Panc1 (cell line): ENCODE results near the gene CTNND2. TPM values are rescaled to one million over a fixed set of nuclear protein-coding genes. Genes with fewer than 3 reads are reported as not detected.

Experiments used
- ATAC-seq: fragments of 200-7000 bp; cut with Tn5 transposase; 2 replicates; pipeline ENCODE4 v1.9.1; 2020; ENCODE audit warnings: mild to moderate bottlenecking, moderate library complexity
- BruUV-seq: library from RNA; stranded (reverse); fragments of 400-500 nt; replicated peaks from 2 replicates; lab custom pipeline; 2021; lab: Mats Ljungman, UMichigan
- CTCF ChIA-PET: fragments of 300-600 bp; sonication (Branson Sonifier 250); formaldehyde crosslinking; loops from one replicate; lab custom pipeline; 2022; ENCODE audit warnings: antibody characterized with exemption; lab: Charles Lee
- POLR2A ChIA-PET: fragments of 300-600 bp; sonication (Branson Sonifier 250); formaldehyde crosslinking; loops from one replicate; lab custom pipeline; 2022; ENCODE audit warnings: antibody characterized with exemption; lab: Charles Lee
- DNase-seq: peaks from one replicate; pipeline ENCODE4 v3.0.0-alpha.2; 2010; ENCODE audit warnings: low read depth, low spot score
- H3K27ac ChIP-seq: 2 replicates; pipeline ENCODE4 v1.5.1; 2011; ENCODE audit warnings: mild to moderate bottlenecking, low read length, inconsistent platforms
- H3K27me3 ChIP-seq: fragments of 200-500 bp; sonication (Bioruptor generic); 2 replicates; pipeline ENCODE4 v1.6.0; 2014; ENCODE audit warnings: low read length, inconsistent platforms; ENCODE audit not compliant: control insufficient read depth, insufficient read depth
- H3K36me3 ChIP-seq: fragments of 200-500 bp; sonication (Bioruptor generic); 2 replicates; pipeline ENCODE4 v1.5.1; 2014; ENCODE audit warnings: inconsistent platforms, mild to moderate bottlenecking, low read length, moderate library complexity; ENCODE audit not compliant: control insufficient read depth, insufficient read depth
- H3K4me1 ChIP-seq: 2 replicates; pipeline ENCODE4 v1.5.1; 2011; ENCODE audit warnings: inconsistent platforms, mild to moderate bottlenecking, low read length, moderate library complexity; ENCODE audit not compliant: control insufficient read depth, insufficient read depth
- H3K4me3 ChIP-seq, 2 experiments: 2 replicates each; pipeline ENCODE4 v1.5.1; 2011 to 2012; ENCODE audit warnings: low read depth in 2 of 2, low read length in 2 of 2, mild to moderate bottlenecking in 2 of 2, inconsistent platforms in 1 of 2, moderate library complexity in 1 of 2
- H3K9me3 ChIP-seq: fragments of 200-500 bp; sonication (Bioruptor generic); 2 replicates; pipeline ENCODE4 v1.5.1; 2014; ENCODE audit warnings: low read depth, mild to moderate bottlenecking, inconsistent platforms, low read length, moderate library complexity; ENCODE audit not compliant: control insufficient read depth, insufficient read depth
- CTCF ChIP-seq: fragments of 450-650 bp; IDR thresholded peaks from 2 replicates; pipeline ENCODE4 v1.5.1; 2017; ENCODE audit warnings: mild to moderate bottlenecking
- POLR2AphosphoS5 ChIP-seq: IDR thresholded peaks from 2 replicates; pipeline ENCODE4 v1.6.1; 2012; ENCODE audit warnings: mild to moderate bottlenecking, low read depth, low read length, moderate library complexity
- REST ChIP-seq, 2 experiments: IDR thresholded peaks; 2 replicates each; pipeline ENCODE4 v1.6.1; 2011 to 2012; ENCODE audit warnings: low read depth in 2 of 2, control low read depth in 1 of 2, low read length in 1 of 2, mild to moderate bottlenecking in 1 of 2, moderate library complexity in 1 of 2; ENCODE audit not compliant: insufficient read depth in 1 of 2
- SIN3A ChIP-seq: IDR thresholded peaks from 2 replicates; pipeline ENCODE4 v1.6.1; 2012; ENCODE audit warnings: low read depth, mild to moderate bottlenecking, low read length, moderate library complexity, borderline replicate concordance; ENCODE audit not compliant: insufficient read depth
- TCF7L2 ChIP-seq: IDR thresholded peaks from 2 replicates; pipeline ENCODE4 v1.6.1; 2011; ENCODE audit warnings: mild to moderate bottlenecking, low read depth, low read length, inconsistent platforms
- in situ Hi-C: cut with HindIII; loops from 2 replicates; pipeline ENCODE4 v1.10.0; 2016; ENCODE audit warnings: low sequenced_read_pairs, low pct_unique_long_range_greater_than_20kb
- intact Hi-C: fragments of 100-400 bp; cut with micrococcal nuclease; formaldehyde crosslinking; loops from one replicate; pipeline ENCODE4 v1.10.0; 2022; ENCODE audit not compliant: unreplicated experiment
- total RNA-seq: library from RNA; stranded (reverse); gene quantifications from one replicate; pipeline ENCODE4 v1.2.1, GENCODE V29; 2021; ENCODE audit not compliant: unreplicated experiment

The CTNND2 gene
- total RNA-seq, 1 experiment from 2014 or later = 1.0 TPM

GRCh38 chr5:11715461-11716196 is 188.6 kb downstream of the CTNND2 start:
- no peaks in the 10 kb centered on the region for H3K4me1 ChIP-seq
- H3K9me3 ChIP-seq = no peaks in the 10 kb centered on the region
- no peak for ATAC-seq
- BruUV-seq = no TSS peak
- in situ Hi-C loops = no loop called here
- no peak for DNase-seq
- intact Hi-C loops = no loop called here
- no peaks in the 10 kb centered on the region for H3K36me3 ChIP-seq
- ChIA-PET CTCF (no interaction called here), POLR2A (no interaction called here)
- no peaks in the 10 kb centered on the region for H3K27me3 ChIP-seq
- TF ChIP-seq POLR2AphosphoS5 (no peak), REST (IDR thresholded peaks at IDR 0.05; ENCODE audit: insufficient read depth in 1 of 2, low read depth in 2 of 2, low read length in 1 of 2) (no peak), TCF7L2 (no peak), CTCF (no peak), SIN3A (no peak)
- H3K27ac ChIP-seq = no peak overlapping the region
- no peak overlapping the region for H3K4me3 ChIP-seq

- CTCF ChIA-PET = no interaction called here
- BruUV-seq = no TSS peak
- POLR2A ChIA-PET = no interaction called here
- Histone ChIP-seq H3K27ac (no peak overlapping the region), H3K9me3 (no peaks in the 10 kb centered on the region), H3K27me3 (no peaks in the 10 kb centered on the region), H3K36me3 (no peaks in the 10 kb centered on the region), H3K4me3 (no peak overlapping the region), H3K4me1 (no peaks in the 10 kb centered on the region)
- TF ChIP-seq TCF7L2 (no peak), CTCF (no peak), REST (IDR thresholded peaks at IDR 0.05; ENCODE audit: insufficient read depth in 1 of 2, low read depth in 2 of 2, low read length in 1 of 2) (no peak), POLR2AphosphoS5 (no peak)
- DNase-seq (no peak), ATAC-seq (no peak)
- intact Hi-C loops (no loop called here), in situ Hi-C loops (no loop called here)
Measured at GRCh38 chr5:11711932-11712331, 192.3 kb downstream of the CTNND2 start.
